OCI-LY3 (cell line): ENCODE data around the gene INF2.

Experiments
- H2AFZ ChIP-seq: fragments of 200-600, 300-600 bp; shearing (Covaris generic); 2 replicates; pipeline ENCODE4 v1.6.0; 2014; ENCODE audit warnings: antibody characterized with exemption, low read depth, low read length
- H3K27ac ChIP-seq: fragments of 200-600, 300-600 bp; sonication (generic); 2 replicates; pipeline ENCODE4 v1.5.1; 2014; ENCODE audit warnings: mild to moderate bottlenecking, low read length, moderate library complexity, mixed read lengths
- H3K27me3 ChIP-seq: fragments of 200-600, 300-600 bp; sonication (generic); 2 replicates; pipeline ENCODE4 v1.6.1; 2014; ENCODE audit warnings: low read depth, low read length, mixed read lengths
- H3K36me3 ChIP-seq: fragments of 200-600, 300-600 bp; sonication (generic); replicated peaks from 2 replicates; pipeline ENCODE3; 2014; ENCODE audit warnings: low read depth, low read length, mixed read lengths
- H3K4me1 ChIP-seq: fragments of 300-600, 200-600 bp; sonication (generic); 2 replicates; pipeline ENCODE4 v1.6.1; 2014; ENCODE audit warnings: low read length, mixed read lengths
- H3K4me2 ChIP-seq: fragments of 200-600, 300-600 bp; sonication (generic); 2 replicates; pipeline ENCODE4 v1.6.1; 2014; ENCODE audit warnings: low read length, mixed read lengths
- H3K4me3 ChIP-seq: fragments of 300-600, 200-600 bp; sonication (generic); 2 replicates; pipeline ENCODE4 v1.5.1; 2014; ENCODE audit warnings: antibody characterized with exemption, mild to moderate bottlenecking, low read length, moderate library complexity
- H3K79me2 ChIP-seq: fragments of 300-600, 200-600 bp; shearing (Covaris generic); 2 replicates; pipeline ENCODE4 v1.6.1; 2014; ENCODE audit warnings: mild to moderate bottlenecking, low read length, mixed read lengths
- H3K9ac ChIP-seq: fragments of 300-600, 200-600 bp; shearing (Covaris generic); 2 replicates; pipeline ENCODE4 v1.6.0; 2014; ENCODE audit warnings: mild to moderate bottlenecking, low read length, moderate library complexity
- H3K9me3 ChIP-seq: fragments of 200-600, 300-600 bp; shearing (Covaris generic); 2 replicates; pipeline ENCODE4 v1.6.1; 2014; ENCODE audit warnings: low read length, mixed read lengths; ENCODE audit not compliant: insufficient read depth
- H4K20me1 ChIP-seq: fragments of 200-600, 300-600 bp; sonication (generic); 2 replicates; pipeline ENCODE4 v1.6.1; 2016; ENCODE audit warnings: low read length, mixed read lengths; ENCODE audit not compliant: insufficient read depth
- CTCF ChIP-seq: fragments of 200-600, 300-600 bp; sonication (generic); IDR thresholded peaks from 2 replicates; pipeline ENCODE4 v1.5.1; 2014; ENCODE audit warnings: antibody characterized with exemption, low read length, low read depth
- EZH2phosphoT487 ChIP-seq: fragments of 200-600 bp; shearing (Covaris generic); IDR thresholded peaks from 2 replicates; pipeline ENCODE4 v1.6.1; 2018; ENCODE audit warnings: antibody characterized with exemption, mixed run types, low read depth

INF2 gene

GRCh38 chr14:104691546-104692260 is 2.3 kb downstream of the INF2 start:
- H3K9me3 ChIP-seq: no peaks in the 10 kb centered on the region
- no peak overlapping the region for H3K4me3 ChIP-seq
- H2AFZ ChIP-seq: no peak overlapping the region
- H3K36me3 ChIP-seq: peaks cover 5% of the 10 kb centered on the region
- H3K27ac ChIP-seq: no peak overlapping the region
- peaks cover 25% of the 10 kb centered on the region for H3K79me2 ChIP-seq
- H3K9ac ChIP-seq: no peak overlapping the region
- peaks cover 38% of the 10 kb centered on the region for H4K20me1 ChIP-seq
- H3K27me3 ChIP-seq: no peaks in the 10 kb centered on the region
- peaks cover 9% of the 10 kb centered on the region for H3K4me1 ChIP-seq
- TF ChIP-seq EZH2phosphoT487 (no peak), CTCF (no peak)
- no peak overlapping the region for H3K4me2 ChIP-seq

- Histone ChIP-seq H3K27ac (no peak overlapping the region), H3K79me2 (peaks cover 25% of the 10 kb centered on the region), H3K27me3 (no peaks in the 10 kb centered on the region), H2AFZ (no peak overlapping the region), H3K4me2 (no peak overlapping the region), H3K9me3 (no peaks in the 10 kb centered on the region), H3K9ac (no peak overlapping the region), H3K36me3 (peaks cover 5% of the 10 kb centered on the region), H4K20me1 (peaks cover 41% of the 10 kb centered on the region), H3K4me3 (no peak overlapping the region), H3K4me1 (peaks cover 9% of the 10 kb centered on the region)
- TF ChIP-seq EZH2phosphoT487 (no peak), CTCF (no peak)
Measured at GRCh38 chr14:104692261-104692938, 3.0 kb downstream of the INF2 start.

- H3K4me3 ChIP-seq: no peak overlapping the region
Measured at GRCh38 chr14:104692939-104693315, 3.5 kb downstream of the INF2 start.

More at GRCh38 chr14:104692939-104693315, 3.5 kb downstream of the INF2 start:
- Histone ChIP-seq H2AFZ (no peak overlapping the region), H3K36me3 (peaks cover 5% of the 10 kb centered on the region), H3K27ac (no peak overlapping the region), H3K4me2 (no peak overlapping the region), H3K79me2 (peaks cover 25% of the 10 kb centered on the region), H3K4me1 (peaks cover 9% of the 10 kb centered on the region), H3K9me3 (no peaks in the 10 kb centered on the region), H3K27me3 (no peaks in the 10 kb centered on the region), H3K9ac (no peak overlapping the region), H4K20me1 (peaks cover 42% of the 10 kb centered on the region)
- TF ChIP-seq EZH2phosphoT487: no peak
- no peak for TF ChIP-seq CTCF
